HG02840 (cell line): Measurements from ENCODE around the gene SUPT3H.

Experiments used
- ATAC-seq: cut with Tn5 transposase; IDR thresholded peaks from one replicate; pipeline ENCODE4 v1.9.1; 2021; ENCODE audit warnings: mild to moderate bottlenecking, moderate library complexity, moderate number of reproducible peaks; ENCODE audit not compliant: unreplicated experiment, low FRiP score

SUPT3H gene

DNA sequence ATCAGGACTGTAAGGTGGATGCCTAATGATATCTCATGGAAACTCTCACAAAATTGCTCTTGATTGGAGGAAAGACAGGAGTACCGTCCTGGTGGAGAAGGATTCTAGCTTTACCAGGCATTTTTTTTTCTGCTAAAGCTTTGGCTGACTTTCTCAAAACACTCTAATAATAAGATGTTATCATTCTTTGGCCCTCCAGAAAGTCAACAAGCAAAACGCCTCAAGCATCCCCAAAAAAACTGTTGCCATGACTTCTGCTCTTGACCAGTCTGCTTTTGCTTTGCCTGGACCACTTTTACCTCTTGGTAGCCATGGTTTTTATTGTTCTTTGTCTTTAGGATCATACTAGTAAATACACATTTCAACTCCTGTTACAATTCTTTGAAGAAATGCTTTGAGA, 105.1 kb downstream of the SUPT3H start:
- no peak for ATAC-seq

DNA sequence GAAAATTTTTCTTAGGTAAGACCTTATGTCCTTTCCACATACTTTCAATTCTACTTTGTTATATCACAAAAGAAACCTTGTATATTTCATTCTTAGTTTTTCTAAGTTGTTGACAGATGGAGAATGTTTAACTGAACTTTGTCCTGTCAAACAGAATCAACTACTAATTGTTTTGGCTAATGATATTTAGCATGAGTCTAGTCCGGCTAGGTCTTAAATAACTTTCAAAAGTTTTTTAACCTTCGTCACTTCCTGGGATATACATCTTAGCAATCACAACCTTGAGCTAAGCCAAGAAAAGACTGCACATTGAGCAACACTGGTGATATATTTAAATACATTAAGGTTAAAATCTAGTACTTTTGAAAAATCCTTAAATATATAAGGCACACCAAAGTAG, 112.5 kb downstream of the SUPT3H start:
- no peak for ATAC-seq

DNA sequence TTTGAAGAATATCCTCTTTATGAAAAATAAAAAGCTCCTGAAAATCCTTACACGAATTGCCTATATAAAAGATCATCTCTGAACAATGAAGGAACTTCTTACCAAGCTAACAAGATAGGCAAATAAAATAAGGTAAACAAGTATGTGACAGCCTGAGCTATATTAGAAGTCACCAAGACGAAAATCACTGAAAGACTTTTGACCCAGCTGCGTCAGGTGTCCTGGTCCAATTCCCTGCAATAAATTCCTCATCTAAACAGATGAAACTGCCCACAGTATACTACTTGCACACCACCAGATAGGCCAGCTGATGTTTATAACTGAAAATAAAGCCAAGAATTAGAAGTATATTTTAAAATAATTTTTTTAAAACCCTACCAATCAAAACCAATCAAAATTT, 117.0 kb downstream of the SUPT3H start:
- no peak for ATAC-seq

DNA sequence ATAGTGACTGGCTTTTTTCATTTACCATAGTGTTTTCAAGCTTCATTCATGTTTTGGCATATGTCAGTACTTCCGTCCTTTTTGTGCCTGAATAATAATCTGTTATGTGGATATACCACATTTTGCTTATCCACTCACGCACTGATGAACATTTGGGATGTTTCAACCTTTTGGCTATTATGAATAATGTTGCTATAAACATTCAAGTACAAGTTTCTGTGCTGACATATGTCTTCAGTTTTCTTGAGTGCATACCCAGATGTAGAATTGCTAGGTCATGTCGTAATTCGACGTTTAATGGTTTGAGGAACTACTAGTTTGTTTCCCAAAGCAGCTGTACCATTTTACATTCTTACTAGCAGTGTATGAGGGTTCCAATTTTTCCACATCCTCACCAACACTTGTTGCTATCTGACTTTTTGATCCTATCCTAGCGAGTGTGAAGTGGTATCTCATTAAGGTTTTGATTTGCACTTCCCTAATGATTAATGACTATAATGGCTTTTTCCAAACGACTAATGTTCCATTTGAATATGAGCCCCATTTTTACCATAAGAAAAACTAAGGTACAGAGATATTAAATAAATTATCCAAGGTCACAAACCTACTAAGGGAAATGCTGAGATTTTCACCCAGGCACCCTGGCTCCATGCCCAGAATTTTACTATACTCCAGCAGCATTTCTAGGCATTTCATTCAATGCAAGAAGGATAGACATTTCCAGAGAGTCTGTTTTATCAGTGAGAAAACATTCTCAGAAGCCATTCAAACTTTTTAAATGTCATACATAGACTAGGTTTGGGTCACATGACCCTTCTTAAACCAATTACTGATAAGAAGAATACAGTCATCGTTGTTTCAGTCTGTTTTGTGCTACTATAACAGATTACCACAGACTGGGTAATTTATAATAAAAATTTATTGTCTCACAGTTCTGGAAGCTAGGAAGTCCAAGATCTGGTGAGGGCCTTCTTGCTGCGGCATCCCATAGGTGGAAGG, 120.7 kb downstream of the SUPT3H start:
- no peak for ATAC-seq

DNA sequence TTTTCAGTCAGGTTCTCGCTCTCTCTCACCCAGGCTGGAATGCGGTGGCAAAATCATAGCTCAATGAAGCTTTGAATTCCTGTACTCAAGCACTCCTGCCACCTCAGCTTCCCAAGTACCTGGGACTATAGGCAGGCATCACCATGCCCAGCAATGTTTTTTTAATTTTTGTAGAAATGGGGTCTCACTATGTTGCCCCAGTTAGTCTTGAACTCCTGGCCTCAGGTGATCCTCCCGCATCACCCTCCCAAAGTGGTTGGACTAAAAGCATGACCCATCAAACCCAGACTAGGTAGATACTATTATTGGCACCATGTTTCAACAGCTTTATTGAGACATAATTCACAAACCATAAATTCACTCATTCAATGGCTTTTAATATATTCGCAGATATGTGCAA, 122.3 kb downstream of the SUPT3H start:
- no peak for ATAC-seq

DNA sequence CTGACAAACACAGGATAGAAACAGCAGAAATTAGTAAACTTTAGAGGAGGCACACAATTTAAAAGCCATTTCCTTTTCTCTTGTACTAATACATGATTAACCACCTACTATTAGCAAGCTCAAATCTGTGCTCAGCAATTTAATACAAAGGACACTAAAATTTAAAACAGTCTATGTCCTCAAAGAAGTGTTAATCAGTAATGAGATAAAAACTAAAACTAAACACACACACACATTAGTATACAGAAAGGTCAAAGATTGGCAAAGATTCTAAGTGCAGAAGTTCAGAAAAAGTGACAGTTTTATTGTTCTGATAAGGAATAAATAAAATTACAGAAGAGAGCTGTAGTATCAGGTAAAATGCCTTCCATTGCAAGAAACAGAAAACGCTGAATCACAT, 123.5 kb downstream of the SUPT3H start:
- no peak for ATAC-seq

DNA sequence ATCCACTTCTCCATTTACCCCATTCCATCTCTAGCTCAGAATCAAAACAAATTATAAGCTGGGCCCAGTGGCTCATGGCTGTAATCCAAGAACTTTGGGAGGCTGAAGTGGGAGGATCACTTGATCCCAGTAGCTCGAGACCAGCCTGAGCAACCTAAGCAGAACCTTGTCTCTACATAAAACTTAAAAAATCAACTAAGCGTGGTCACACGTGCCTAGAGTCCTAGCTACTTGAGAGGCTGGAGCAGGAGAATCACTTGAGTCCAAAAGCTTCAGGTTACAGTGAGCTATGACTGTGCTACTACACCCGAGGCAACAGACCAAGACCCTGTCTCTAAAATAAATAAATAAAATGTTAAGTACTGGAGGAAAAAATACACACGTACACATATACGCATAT, 124.3 kb downstream of the SUPT3H start:
- no peak for ATAC-seq

DNA sequence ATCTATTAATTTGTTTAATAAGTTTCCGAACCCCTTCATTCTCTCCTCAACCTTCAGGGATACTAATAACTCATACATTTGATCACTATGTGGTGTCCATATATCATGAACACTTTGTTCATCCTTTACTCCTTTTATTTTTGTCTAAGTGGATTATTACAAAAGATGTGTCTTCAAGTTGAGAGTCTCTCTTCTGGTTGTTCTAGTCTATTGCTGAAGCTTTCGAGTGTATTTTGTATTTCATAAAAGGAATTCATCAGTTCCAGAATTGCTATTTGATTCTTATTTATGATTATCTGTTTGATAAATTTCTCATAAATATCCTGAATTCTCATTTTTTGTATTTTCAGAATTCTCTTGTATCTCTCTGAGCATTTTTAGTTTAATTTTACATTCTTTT, 146.1 kb downstream of the SUPT3H start:
- ATAC-seq, result no peak

DNA sequence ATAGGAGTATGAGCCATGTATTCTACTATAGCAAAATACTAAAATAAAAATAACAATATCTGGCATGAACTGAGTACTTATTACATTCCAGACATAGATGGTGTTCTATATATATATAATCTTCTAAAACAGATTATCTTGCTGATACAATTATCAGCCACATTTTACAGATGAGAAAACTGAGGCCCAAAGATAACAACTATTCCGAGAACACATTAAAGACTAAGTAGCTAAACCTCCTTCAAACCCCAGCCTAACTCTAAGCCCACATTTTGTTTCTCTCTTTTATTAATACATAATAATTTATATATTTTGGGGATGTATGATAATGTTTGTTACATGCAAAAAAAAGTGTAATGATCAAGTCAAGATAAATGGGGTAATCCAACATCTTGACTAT, 148.3 kb downstream of the SUPT3H start:
- no peak for ATAC-seq

DNA sequence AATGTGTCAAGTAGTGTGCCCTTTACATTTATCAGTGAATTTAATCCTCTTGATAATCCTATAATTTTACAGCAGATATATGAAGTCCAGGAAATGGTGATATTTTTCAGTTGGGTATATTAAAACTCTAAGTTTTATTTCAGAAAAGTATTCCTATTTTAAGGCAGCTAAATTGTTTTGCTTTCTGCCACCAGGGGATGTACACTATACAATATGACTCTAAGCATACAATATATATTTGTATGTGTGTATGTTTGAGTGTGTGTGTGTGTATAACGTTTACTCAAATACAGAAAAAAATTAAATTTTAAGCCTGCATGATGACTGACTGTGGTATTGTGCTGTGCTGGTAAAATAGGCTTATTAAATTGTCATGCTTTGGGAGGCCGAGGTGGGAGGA, 151.7 kb downstream of the SUPT3H start:
- no peak for ATAC-seq

DNA sequence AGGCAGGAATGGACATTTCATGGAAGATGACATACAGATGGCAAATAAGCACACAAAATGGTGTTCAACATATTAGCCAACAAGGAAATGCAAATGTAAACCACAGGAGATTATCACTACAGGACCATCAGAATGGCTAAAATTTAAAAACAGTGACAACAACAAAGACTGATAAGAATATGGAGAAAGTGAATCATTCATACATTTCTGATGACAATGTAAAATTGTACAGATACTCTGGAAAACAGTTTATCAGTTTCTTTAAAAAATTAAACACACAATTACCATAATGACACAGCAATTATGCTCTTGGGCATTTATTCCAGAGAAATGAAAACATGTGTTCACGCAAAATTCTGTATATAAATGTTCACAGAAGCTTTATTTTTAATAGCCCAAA, 155.4 kb downstream of the SUPT3H start:
- no peak for ATAC-seq

DNA sequence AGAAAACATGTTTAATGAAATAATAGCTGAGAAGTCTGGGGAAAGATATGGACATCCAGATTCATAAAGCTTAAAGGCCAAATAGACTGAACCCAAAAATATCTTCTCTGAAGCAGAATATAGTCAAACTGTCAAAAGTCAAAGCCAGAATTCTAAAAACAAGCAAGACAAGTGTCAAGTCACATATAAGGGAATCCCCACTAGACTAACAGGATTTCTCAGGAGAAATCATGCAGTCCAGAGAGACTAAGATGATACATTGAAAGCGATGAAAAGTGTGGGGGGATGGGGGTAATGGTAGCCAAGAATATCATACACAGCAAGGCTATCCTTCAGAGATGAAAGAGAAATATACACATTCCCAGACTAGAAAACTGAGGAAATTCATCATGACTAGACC, 162.0 kb downstream of the SUPT3H start:
- no peak for ATAC-seq

DNA sequence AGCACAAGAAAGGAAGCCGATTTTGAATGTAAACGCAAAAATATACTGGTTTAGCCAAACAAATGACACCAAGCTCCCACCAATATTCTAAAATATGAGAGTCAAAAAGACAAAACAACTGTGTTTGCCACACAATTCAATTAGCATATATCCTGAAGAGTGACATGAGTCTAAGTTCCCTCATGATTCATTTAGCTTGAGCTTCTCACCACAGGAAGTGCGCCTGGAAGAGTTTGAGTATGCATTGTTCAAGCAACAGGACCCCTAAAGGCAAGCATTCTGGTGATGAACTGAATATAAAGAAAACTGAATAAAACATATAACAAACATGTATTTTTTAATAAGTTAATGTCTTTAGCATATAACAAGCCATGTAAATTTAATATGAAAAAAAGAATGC, 164.8 kb downstream of the SUPT3H start:
- no peak for ATAC-seq

DNA sequence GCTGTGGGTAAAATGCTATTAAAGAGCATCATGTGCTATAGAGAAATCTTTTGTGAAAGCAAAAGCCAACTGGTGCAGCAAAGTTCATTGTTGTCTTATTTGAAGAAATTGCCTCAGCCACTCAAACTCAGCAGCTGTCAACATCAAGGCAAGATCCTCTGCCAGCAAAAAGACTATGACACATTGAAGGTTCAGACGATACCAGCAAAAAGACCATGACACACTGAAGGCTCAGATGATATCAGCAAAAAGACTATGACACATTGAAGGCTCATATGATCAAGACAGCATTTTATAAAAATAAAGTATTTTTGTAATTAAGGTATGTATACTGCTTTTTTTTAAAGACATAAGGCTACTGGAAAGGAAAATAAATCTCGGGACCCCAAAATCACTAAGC, 168.0 kb downstream of the SUPT3H start:
- no peak for ATAC-seq

DNA sequence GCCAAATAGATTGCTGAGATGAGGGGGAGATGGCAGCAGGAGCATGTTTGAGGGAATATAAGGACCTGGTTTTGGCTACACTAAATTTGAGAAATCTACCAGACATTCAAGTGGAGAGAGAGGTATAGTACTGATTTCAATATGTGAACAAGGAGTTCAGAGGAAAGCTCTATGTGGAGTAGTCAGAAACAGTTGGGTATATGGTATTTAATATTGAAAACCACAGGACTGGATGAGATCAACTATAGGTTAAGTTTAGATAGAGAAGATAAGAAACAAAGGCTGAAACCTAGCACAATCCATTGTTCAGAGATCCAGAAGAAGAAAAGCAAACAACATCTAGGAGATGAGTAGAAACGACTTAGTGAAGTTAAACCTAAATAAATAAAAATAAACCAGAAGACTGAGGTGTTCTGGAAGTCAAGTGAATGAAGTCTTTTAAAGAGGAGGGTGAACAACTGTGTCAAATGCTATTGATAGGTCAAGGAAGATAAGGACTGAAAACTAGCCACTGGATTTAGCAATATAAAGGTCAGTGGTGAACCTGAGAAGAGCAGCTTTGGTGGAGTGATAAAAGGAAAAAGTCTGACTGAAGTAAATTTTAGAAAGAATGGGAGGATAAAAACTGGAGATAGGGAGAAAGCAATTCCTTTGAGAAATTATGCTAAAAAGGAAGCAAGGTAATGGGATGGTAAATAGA, 170.8 kb downstream of the SUPT3H start:
- no peak for ATAC-seq

DNA sequence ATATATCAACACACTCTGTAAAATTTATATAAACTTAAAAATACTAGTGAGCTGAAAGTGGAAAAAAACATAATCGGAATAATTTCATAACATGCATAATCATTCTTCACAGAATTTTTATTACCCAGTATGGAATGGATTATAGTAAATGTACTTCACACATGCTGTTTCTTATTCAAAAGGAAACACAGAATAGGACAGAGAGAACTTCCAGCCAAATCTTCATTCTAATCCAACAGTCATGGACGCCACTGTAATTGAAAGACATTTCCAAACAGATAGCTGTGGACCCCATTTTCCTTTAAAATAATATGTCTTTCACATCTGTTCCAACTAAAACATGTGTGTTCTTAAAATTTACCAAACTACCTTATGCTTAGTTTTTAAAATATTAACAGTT, 176.2 kb downstream of the SUPT3H start:
- no peak for ATAC-seq

DNA sequence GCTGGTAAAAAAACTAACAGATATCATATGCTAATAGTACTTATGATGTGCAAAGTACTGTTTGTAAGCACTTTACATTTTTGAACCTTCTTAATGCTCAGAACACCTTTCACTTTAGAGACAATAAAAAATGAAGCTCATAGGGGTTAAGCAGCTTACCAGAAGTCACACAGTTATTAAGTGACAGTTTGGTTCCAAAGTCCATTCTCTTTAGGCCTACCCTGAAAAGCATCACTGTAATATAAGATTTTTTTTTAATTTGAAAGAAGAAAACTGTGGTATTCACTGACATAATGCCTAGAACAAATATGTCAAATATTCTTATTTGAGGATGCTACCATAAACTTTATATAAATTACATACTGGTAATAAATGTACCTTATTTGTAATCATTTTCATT, 177.2 kb downstream of the SUPT3H start:
- ATAC-seq, result no peak

DNA sequence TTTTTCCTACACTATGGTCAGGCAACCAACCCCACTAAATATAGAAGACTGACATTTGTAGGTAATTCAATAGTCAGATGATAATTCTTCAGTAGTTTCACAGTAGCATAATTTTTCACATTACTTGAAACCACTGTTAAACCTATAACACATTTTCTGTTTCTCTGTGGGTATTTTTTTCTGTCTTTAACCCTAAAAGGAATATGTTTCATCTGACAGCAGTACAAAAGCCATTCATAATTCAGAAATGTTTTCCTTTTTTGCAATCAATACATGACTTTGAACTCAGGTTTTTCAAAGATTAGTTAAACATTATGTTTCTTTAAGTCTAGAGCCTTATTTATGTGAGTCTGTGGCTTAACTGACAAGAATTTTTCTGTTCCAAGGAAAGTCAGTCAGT, 178.2 kb downstream of the SUPT3H start:
- ATAC-seq, result no peak

DNA sequence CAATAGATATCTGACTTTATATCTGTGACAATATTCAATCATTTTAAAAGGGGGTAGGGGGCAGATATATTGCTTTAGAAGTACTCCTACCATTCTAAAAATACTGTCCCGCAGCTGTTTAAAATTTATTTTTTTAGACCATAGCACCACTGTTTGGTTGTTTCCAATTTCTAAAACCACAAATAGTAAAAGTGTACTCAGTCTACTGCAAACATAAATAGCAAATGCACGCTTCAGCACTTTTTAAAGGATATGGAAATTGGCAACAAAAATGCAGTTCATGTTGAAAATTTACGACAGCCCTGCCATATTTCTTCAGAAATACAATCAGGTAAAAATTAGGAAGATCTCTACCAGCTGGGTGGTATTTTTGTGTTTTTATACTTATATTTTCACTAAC, 181.6 kb downstream of the SUPT3H start:
- ATAC-seq, result no peak

DNA sequence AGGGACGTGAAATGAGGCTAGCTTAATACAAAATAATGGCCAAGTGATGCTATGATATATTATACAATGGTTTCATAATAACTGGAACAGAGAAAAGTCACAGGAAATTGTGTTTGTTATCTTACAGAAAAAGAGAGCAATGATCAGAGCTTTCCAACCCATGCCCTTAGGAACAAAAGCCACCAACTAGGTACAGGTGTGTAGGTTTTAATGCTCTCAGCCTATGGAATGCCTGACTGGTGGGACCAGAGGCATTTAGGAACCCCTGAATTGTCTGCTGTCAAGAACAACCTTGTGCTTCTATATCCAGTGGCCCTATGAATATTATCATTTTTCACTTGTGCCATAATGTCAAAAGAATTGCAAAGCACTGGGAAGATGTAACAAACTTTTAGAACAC, 182.6 kb downstream of the SUPT3H start:
- ATAC-seq, result no peak

DNA sequence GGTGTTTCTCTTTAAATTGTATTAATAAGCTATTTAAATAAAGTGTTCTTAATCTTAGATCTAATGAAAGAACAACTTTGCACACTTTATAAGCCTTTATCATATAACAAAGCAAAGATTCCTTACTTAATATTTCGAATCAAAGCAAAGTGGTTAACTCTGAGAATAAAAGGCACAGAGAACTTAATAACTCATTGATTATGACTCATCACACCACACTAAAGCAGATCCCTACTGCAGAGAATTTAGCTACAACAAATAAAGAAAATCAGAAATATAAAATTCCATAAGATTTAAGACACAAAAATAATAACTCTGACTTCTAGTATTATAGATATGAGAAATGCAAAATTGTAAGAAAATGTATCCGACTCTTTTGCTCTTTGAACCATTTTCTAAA, 185.2 kb downstream of the SUPT3H start:
- ATAC-seq, result no peak

DNA sequence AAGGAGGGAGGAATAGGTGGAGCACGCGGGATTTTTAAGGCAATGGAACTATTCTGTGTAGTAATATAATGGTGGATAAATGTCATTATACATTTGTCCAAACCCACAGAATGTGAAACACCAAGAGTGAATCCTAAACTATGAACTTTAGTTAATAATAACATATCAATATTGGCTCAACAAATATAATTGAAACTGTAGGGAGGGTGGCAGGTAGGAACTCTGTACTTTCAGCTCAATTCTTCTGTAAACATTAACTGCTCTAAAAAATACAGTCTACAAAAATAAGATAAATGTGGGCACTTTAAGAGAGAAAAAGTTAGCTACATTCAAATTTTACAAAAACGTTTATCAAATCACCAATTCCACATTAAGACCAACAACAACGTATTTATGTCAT, 186.3 kb downstream of the SUPT3H start:
- no peak for ATAC-seq
